ENCODE measurements around the gene GAL3ST2.
"Not testable (repeated sequence)": the region's sequence is repeated elsewhere in the genome, so short reads cannot be mapped to it uniquely, and the experiment has no call there.

Gene GAL3ST2

GRCh38 chr2:241795021-241795999 is 18.7 kb downstream of the GAL3ST2 start:
- DNase-seq (ENCODE audit: low read depth in 2 of 2) = no peak

- no peak for DNase-seq (ENCODE audit: low read depth in 2 of 2)
Measured at GRCh38 chr2:241796209-241796608, 19.6 kb downstream of the GAL3ST2 start.

- DNase-seq (ENCODE audit: low read depth in 2 of 2) = no peak
Measured at GRCh38 chr2:241796610-241797138, 20.1 kb downstream of the GAL3ST2 start.

GRCh38 chr2:241797441-241798080 is 20.9 kb downstream of the GAL3ST2 start:
- no peak for DNase-seq (ENCODE audit: low read depth in 2 of 2)

- DNase-seq (ENCODE audit: low read depth in 2 of 2) = no peak
Measured at GRCh38 chr2:241798081-241798630, 21.5 kb downstream of the GAL3ST2 start.

GRCh38 chr2:241798631-241799521 is 22.3 kb downstream of the GAL3ST2 start:
- DNase-seq (ENCODE audit: low read depth in 2 of 2) = no peak

GRCh38 chr2:241799522-241800197 is 23.0 kb downstream of the GAL3ST2 start:
- DNase-seq (ENCODE audit: low read depth in 2 of 2) = no peak

GRCh38 chr2:241800198-241800903 is 23.7 kb downstream of the GAL3ST2 start:
- DNase-seq (ENCODE audit: low read depth in 2 of 2) = not testable (repeated sequence)

- no peak for DNase-seq (ENCODE audit: low read depth in 2 of 2)
Measured at GRCh38 chr2:241801611-241802420, 25.2 kb downstream of the GAL3ST2 start.

GRCh38 chr2:241802421-241803318 is 26.0 kb downstream of the GAL3ST2 start:
- DNase-seq (ENCODE audit: low read depth in 2 of 2) = no peak

- peak in 1 of 2 experiments; percentile 35 for DNase-seq (ENCODE audit: low read depth in 2 of 2)
Measured at GRCh38 chr2:241803387-241804325, 27.0 kb downstream of the GAL3ST2 start.

GRCh38 chr2:241804326-241805229 is 28.0 kb downstream of the GAL3ST2 start:
- DNase-seq (ENCODE audit: low read depth in 2 of 2) = peak in 1 of 2 experiments; percentile 14

GRCh38 chr2:241806217-241806616 is 29.6 kb downstream of the GAL3ST2 start:
- not testable (repeated sequence) for DNase-seq (ENCODE audit: low read depth in 2 of 2)

- no peak for DNase-seq (ENCODE audit: low read depth in 2 of 2)
Measured at GRCh38 chr2:241808051-241808720, 31.6 kb downstream of the GAL3ST2 start.

GRCh38 chr2:241808721-241809382 is 32.2 kb downstream of the GAL3ST2 start, which contains the start of gene NEU4:
TSS of gene NEU4 (plus strand) at chr2:241809193. CDS start at chr2:241814485, 5,292 bp downstream.
- no peak for DNase-seq (ENCODE audit: low read depth in 2 of 2)

Measured in stimulated activated CD4-positive, alpha-beta T cell treated with anti-CD3 and anti-CD28 coated beads, Interleukin-12 subunit alpha, Interleukin-12 subunit beta, amount 100 ng/mL, for 24 hours (primary cell).